Sigmoid colon (tissue), 4 donors: ENCODE measurements around the gene CPLX1.

Source experiments
- CTCF ChIP-seq, 4 experiments: fragments of 450-650 bp in 3 of 4; fragments of 200-600 bp in 1 of 4; IDR thresholded peaks; one replicate each; pipeline ENCODE4 v1.5.1; 2016 to 2019; ENCODE audit warnings: antibody characterized with exemption in 4 of 4, mild to moderate bottlenecking in 3 of 4, moderate library complexity in 2 of 4
- EP300 ChIP-seq, 4 donors: sonication (generic); formaldehyde crosslinking; IDR thresholded peaks; one replicate each; pipeline ENCODE4 v1.6.1; 2017; ENCODE audit warnings: antibody characterized with exemption in 4 of 4
- POLR2A ChIP-seq, 2 donors: fragments of 450-650 bp; IDR thresholded peaks; one replicate each; pipeline ENCODE4 v1.6.1; 2016; ENCODE audit warnings: antibody characterized with exemption in 2 of 2, mild to moderate bottlenecking in 2 of 2, moderate library complexity in 2 of 2
- POLR2AphosphoS5 ChIP-seq, 4 donors: sonication (generic); formaldehyde crosslinking; IDR thresholded peaks; one replicate each; pipeline ENCODE4 v1.6.1; 2017; ENCODE audit warnings: antibody characterized with exemption in 4 of 4

- TF ChIP-seq POLR2A (IDR thresholded peaks at IDR 0.05) (no peak), CTCF (IDR thresholded peaks at IDR 0.05) (no peak), EP300 (IDR thresholded peaks at IDR 0.05) (no peak), POLR2AphosphoS5 (IDR thresholded peaks at IDR 0.05) (no peak)
Observed at GRCh38 chr4:766559-767283, 59.2 kb downstream of the CPLX1 start.
